ENCODE measurements around the gene IPO11.

IPO11 gene
- 10.6 to 23.2 reads per million in 2 donors for total RNA-seq

GRCh38 chr5:62412549-62413329 is at the start of gene IPO11:
TSS of gene IPO11 (plus strand) at chr5:62412763. CDS start at chr5:62437280, 24,517 bp downstream.
- DNase-seq = peak; percentile 98

- DNase-seq = no peak
These were observed 43.5 kb upstream of the IPO11 start for GRCh38 chr5:62369039-62369438.

GRCh38 chr5:62371409-62371808 is 41.2 kb upstream of the IPO11 start:
- no peak for DNase-seq

GRCh38 chr5:62372600-62372999 is 40.0 kb upstream of the IPO11 start:
- no peak for DNase-seq

GRCh38 chr5:62373382-62373781 is 39.2 kb upstream of the IPO11 start:
- DNase-seq = no peak

GRCh38 chr5:62374090-62374489 is 38.5 kb upstream of the IPO11 start:
- no peak for DNase-seq

- DNase-seq = no peak
These were observed 36.9 kb upstream of the IPO11 start for GRCh38 chr5:62375627-62376026.

GRCh38 chr5:62376064-62376463 is 36.5 kb upstream of the IPO11 start:
- no peak for DNase-seq

GRCh38 chr5:62385131-62385530 is 27.4 kb upstream of the IPO11 start:
- no peak for DNase-seq

GRCh38 chr5:62385816-62386400 is 26.7 kb upstream of the IPO11 start:
- no peak for DNase-seq

- no peak for DNase-seq
These were observed 25.7 kb upstream of the IPO11 start for GRCh38 chr5:62386824-62387223.

GRCh38 chr5:62395210-62395950 is 17.2 kb upstream of the IPO11 start:
- no peak for DNase-seq

- DNase-seq = peak; percentile 86
These were observed 8.9 kb upstream of the IPO11 start, which contains the start of gene DIMT1 for GRCh38 chr5:62403411-62404250. TSS of gene DIMT1 (minus strand) at chr5:62403905. CDS start at chr5:62403772, 133 bp downstream.

GRCh38 chr5:62413711-62414110 is 1.1 kb downstream of the IPO11 start:
- DNase-seq = no peak

GRCh38 chr5:62418462-62419076 is 6.0 kb downstream of the IPO11 start:
- no peak for DNase-seq

- DNase-seq = no peak
These were observed 7.0 kb downstream of the IPO11 start for GRCh38 chr5:62419609-62420008.

- no peak for DNase-seq
These were observed 8.9 kb downstream of the IPO11 start for GRCh38 chr5:62421414-62421813.

GRCh38 chr5:62424763-62425162 is 12.2 kb downstream of the IPO11 start:
- DNase-seq = no peak

GRCh38 chr5:62431735-62432620 is 19.4 kb downstream of the IPO11 start:
- no peak for DNase-seq

GRCh38 chr5:62432621-62433064 is 20.1 kb downstream of the IPO11 start:
- no peak for DNase-seq

- DNase-seq = no peak
These were observed 36.0 kb downstream of the IPO11 start for GRCh38 chr5:62448528-62448927.
